Mucosa of gallbladder (tissue), 1 donor: ENCODE results near the gene HRK. TPM values are rescaled to one million over a fixed set of nuclear protein-coding genes. Genes with fewer than 3 reads are reported as not detected.
"Not testable (repeated sequence)": the region's sequence is repeated elsewhere in the genome, so short reads cannot be mapped to it uniquely, and the experiment has no call there.

Experiments used
- DNase-seq: peaks from one replicate; pipeline ENCODE4 v3.0.0-alpha.2; 2020; ENCODE audit warnings: low spot score
- total RNA-seq: library from RNA; stranded (reverse); gene quantifications from one replicate; pipeline ENCODE4 v1.2.1, GENCODE V29; 2021
- donor health status: DM: no; HTN: no; CAD: no.

Gene HRK
- total RNA-seq, 1 donor from 2014 or later = 0.03 TPM

DNA sequence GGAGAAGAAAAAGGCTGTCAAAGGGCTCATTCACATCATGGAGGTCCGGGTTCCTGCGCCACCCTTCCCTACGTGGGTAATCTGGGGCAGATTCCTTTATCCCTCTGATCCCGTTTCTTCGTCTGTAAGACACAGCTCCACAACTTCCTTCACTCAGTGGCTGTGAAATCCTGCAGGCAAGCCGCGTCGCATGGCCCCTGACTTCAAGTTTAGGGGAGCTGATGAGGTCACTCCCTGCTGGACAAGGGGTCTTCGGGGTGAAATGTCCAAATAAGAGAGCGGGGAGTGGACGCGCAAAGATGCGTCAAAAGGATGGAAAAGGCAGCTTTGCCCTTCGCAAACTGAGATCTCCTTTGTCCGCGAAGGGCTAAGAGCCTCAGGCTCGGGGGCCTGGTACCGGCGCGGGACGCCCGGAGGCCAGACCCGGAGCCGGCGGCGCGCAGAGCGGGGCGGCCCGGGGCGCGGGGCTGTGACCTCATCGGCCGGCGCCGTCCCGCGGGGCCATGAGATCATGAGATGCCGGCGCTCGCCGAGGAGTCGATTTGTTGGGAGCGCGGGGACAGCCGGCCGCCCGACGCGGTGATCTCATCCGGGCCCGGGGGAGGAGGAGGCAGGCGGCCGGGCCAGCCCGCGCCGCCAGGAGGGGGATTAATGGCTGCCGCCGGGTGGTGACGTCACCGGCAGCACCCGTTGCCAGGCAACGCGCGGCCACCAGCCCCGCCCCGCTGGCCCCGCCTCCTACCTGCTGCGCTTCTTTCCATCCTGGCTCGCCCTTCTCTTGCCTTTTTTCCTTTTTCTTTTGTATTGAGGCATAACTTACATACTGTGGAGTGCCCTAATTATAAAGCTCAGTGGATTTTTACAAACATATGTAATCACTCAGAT is 62.1 kb downstream of the HRK start:
- DNase-seq = peak; percentile 90

DNA sequence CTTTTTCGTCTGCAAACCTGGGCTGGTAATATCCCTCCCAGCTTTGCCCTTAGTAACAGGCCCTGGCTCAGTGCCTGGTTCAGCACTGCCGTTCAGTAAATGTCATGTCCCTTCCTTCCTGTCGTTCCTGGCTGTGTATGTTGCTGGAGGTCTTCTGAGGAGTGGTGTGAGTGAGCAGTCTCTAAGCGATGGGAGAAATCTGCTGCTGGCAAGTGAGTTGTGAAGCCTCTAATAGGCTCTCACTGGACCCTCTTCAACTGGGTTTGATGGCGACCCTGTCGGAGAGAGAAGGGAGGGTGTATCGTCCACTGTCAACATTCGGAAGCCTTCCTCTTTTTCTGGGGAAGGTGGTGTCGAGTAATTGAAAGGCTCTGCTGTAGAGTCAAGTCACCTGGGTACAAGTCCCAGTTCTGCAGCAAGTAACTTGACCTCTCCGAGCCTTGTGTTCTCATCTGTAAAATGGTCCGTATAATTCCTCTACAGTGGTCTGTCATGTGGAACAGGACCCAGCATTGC is 62.8 kb downstream of the HRK start:
- DNase-seq = peak; percentile 20

DNA sequence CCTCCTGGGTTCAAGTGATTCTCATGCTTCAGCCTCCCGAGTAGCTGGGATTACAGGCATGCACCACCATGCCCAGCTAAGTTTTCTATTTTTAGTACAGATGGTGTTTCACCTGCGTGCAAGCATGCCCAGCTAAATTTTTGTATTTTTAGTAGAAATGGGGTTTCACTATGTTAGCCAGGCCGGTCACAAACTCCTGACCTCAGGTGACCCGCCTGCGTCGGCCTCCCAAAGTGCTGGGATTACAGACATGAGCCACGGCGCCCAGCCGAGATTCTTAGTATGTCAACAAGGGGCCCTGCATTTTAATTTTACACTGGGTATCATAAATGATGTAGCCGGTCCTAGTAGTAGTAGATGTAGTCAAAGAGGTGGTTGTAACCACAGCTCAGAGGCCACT is 66.5 kb downstream of the HRK start:
- DNase-seq = not testable (repeated sequence)

DNA sequence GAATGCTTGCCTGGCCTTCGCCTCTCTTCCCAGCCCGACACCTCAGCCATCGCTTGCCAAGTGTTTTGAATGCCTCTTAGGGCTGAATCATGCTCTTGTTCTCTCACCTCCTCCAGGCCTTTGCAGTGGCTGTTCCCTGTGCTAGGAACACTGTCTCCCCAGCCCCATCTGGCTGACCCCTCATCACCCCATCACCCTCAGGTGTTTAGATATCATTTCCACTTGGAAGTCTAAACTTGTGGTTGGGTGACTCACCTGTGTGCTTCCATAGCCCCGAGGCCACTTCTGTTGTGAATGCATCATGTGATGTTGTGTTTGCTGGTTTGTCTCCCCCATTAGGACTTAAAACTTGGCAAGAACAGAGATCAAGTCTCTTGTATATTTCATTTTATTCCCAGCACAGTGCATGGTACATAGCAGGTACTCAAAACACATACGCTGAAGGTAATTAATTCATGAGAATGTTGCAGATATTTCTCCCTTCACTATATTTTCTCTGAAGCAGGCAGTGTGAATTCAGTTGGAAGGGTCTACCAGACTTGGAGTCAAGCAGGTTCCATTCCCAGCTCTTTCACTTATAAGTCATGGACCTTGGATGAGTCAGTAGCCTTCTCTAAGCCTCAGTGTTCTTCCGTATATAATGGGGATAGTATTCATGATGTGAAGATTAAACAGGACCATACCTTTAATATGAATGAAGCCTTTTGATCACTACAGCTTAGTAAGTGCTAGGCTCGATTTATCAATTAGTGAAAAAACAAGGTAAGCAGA is 67.8 kb downstream of the HRK start:
- no peak for DNase-seq

DNA sequence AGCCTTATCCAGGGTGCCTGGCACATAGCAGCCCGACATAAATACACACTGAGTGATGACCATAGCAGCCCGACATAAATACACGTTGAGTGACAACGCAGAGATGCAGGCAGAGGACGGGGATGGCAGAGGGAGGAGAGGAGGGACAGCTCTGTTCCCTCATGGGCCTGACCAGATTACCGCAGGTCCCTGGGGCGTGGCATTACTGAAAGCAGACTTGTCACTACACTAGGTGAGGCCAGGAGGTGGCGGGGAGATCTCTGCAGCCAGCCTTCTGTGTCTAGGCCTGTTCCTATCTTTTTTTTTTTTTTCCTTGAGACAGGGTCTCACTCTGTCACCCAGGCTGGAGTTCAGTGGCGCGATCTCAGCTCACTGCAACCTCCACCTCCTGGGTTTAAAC is 69.0 kb downstream of the HRK start:
- no peak for DNase-seq

DNA sequence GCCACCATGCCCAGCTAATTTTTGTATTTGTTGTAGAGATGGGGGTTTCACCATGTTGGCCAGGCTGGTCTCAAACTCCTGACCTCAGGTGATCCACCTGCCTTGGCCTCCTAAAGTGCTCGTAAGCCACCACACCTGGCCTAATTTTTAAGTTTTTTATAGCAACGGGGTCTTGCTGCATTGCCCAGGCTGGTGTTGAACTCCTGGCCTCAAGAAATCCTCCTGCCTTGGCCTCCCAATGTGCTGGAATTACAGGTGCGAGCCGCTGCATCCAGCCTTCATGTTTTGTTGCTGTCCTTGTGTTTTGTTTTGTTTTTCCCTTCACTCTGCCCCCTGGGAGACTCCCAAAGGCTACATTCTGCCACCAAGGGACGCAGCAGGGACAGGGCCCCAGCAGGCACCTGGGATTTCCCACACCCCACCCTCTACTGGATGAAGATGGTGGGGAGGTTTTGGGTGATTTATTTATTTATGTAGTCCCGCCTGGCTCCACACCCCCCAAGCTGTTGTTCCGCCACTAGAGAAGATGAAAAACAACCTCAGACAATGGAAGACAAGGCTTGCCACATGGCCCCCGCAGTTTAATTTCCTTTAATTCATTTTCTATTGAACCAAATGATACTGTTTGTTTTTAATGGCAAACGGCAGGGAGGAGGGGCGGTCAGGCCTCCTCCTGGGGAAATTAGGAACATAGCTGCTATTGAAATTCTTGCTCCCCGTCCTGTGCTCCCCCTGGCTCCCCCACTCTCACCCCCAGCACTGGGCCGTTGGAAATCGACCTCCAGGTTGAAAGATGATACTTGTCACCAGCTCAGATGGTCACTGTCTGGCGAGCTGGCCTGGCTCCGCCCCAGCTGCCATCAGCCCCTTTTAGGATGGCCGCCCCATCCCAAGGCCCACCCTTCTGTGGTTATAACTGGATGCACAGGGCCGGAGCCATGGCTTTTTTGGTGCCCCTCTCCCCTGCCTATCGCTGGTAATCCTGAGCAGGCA is 72.8 kb downstream of the HRK start:
- no peak for DNase-seq

DNA sequence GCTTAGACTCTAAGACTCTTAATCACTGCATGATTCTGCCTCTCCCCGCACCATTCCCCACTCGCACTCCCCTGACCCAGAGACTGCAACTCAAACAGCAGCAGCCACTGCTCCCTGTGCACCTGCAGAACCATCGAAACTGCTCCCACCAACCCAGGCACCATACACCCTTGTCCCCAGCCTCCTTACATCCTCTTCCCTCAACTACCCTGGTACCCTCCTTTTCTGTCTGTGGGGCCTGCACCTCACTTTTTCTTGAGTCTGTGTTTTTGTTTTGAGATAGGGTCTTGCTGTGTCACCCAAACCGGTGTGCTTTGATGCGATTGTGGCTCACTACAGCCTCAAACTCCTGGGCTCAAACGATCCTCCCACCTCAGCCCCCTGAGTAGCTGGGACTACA is 73.7 kb downstream of the HRK start:
- no peak for DNase-seq

DNA sequence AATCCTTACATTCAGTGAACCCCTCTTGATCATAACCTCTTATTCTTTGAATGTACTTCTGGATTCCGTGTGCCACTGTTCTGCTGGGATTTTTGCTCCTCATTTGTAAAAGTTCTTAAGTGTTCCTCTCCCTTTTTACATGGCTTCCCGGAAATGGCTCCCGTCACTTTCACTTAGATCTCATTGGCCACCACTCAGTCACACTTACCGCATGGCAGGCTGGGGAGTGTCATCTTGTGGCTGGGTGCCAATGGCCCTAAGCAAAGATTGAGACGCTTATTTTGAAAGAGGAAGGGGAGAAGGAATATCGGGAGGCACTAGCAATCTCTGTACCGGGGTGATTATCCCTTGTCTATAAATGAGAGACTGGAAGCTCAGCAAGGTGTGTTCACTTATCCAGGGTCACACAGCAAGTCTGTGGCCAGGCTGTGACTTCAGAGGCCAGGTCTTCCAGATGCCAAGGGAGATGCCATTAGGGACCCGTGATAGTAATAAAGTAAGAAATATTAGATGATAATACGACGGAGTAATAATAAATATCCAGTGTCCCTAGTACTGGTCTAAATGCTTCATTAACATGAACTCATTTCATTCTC is 74.3 kb downstream of the HRK start:
- DNase-seq = no peak

Other genes starting within 250 kb of the HRK start
- 27.7 TPM for gene SPRING1, start 143.4 kb downstream of the HRK start, total RNA-seq
- 5.6 TPM for gene RNFT2, start 143.1 kb downstream of the HRK start, total RNA-seq
- 11.7 TPM for gene FBXW8, start 29.5 kb upstream of the HRK start, total RNA-seq
- 260 TPM for gene TESC, start 218.0 kb upstream of the HRK start, total RNA-seq